CD4-positive, alpha-beta T cell (primary cell): Measurements from ENCODE around the gene BAG2. TPM values are rescaled to one million over a fixed set of nuclear protein-coding genes. Genes with fewer than 3 reads are reported as not detected.
A peak's percentile ranks its signal among the peaks of the same experiment; 100 is the strongest.

Experiments
- ATAC-seq: fragments of 200-7000 bp; cut with Tn5 transposase; one replicate; pipeline ENCODE4 v1.10.0; 2022; ENCODE audit warnings: mild to moderate bottlenecking; ENCODE audit not compliant: poor library complexity
- CTCF ChIA-PET: fragments of 350-600 bp; sonication (Branson Sonifier 250); formaldehyde crosslinking; loops from one replicate; lab custom pipeline; 2021; ENCODE audit warnings: antibody characterized with exemption, inconsistent platforms; lab: Charles Lee
- POLR2A ChIA-PET: fragments of 350-600 bp; sonication (Branson Sonifier 250); formaldehyde crosslinking; loops from one replicate; lab custom pipeline; 2021; ENCODE audit warnings: antibody characterized with exemption, inconsistent platforms; lab: Charles Lee
- DNase-seq, 14 experiments: peaks; one replicate each; pipeline ENCODE4 v3.0.0-alpha.2; 2013 to 2020; ENCODE audit warnings: mixed read lengths in 2 of 14
- H3K27ac ChIP-seq, 2 donors: one replicate each; pipeline versions ENCODE4 v1.5.1 to v1.7.0; 2013; ENCODE audit warnings: low read length in 2 of 2, low read depth in 1 of 2, mild to moderate bottlenecking in 1 of 2
- H3K27me3 ChIP-seq, 2 experiments: 1 replicate in 1 of 2; 2 replicates in 1 of 2; pipeline versions ENCODE4 v1.6.1 to v1.7.0; 2013; ENCODE audit warnings: low read length in 2 of 2, control low read depth in 1 of 2, mild to moderate bottlenecking in 1 of 2, moderate library complexity in 1 of 2; ENCODE audit not compliant: insufficient read depth in 2 of 2, control insufficient read depth in 1 of 2
- H3K36me3 ChIP-seq: one replicate; pipeline ENCODE4 v1.6.1; 2013; ENCODE audit warnings: low read length, control low read depth; ENCODE audit not compliant: insufficient read depth
- H3K4me1 ChIP-seq: one replicate; pipeline ENCODE4 v1.6.1; 2013; ENCODE audit warnings: low read length, control low read depth; ENCODE audit not compliant: insufficient read depth
- H3K4me3 ChIP-seq: one replicate; pipeline ENCODE4 v1.5.1; 2013; ENCODE audit warnings: mild to moderate bottlenecking, low read length, moderate library complexity
- H3K9me3 ChIP-seq, 2 experiments: 1 replicate in 1 of 2; 2 replicates in 1 of 2; pipeline versions ENCODE4 v1.6.1 to v1.7.0; 2013; ENCODE audit warnings: low read length in 2 of 2, mild to moderate bottlenecking in 2 of 2, control low read depth in 1 of 2, moderate library complexity in 1 of 2; ENCODE audit not compliant: control insufficient read depth in 1 of 2, insufficient read depth in 1 of 2
- H3K27ac Mint-ChIP-seq: one replicate; pipeline ENCODE4 v1.8.0; 2020; ENCODE audit warnings: mixed read lengths
- H3K27me3 Mint-ChIP-seq: one replicate; pipeline ENCODE4 v1.8.0; 2021; ENCODE audit warnings: mixed read lengths
- H3K36me3 Mint-ChIP-seq: one replicate; pipeline ENCODE4 v1.8.0; 2021; ENCODE audit warnings: low read depth, mixed read lengths
- H3K4me1 Mint-ChIP-seq: one replicate; pipeline ENCODE4 v1.8.0; 2021; ENCODE audit warnings: low read depth, mixed read lengths
- H3K4me3 Mint-ChIP-seq: one replicate; pipeline ENCODE4 v1.8.0; 2020; ENCODE audit warnings: mild to moderate bottlenecking, mixed read lengths
- H3K9me3 Mint-ChIP-seq: one replicate; pipeline ENCODE4 v1.8.0; 2020; ENCODE audit warnings: mixed read lengths
- CTCF ChIP-seq: fragments of 200-600 bp; IDR thresholded peaks from one replicate; pipeline ENCODE4 v1.8.0; 2022; ENCODE audit warnings: antibody characterized with exemption, mild to moderate bottlenecking
- intact Hi-C, 2 experiments: fragments of 100-400 bp; cut with DNase I in 1 of 2; cut with micrococcal nuclease in 1 of 2; formaldehyde crosslinking; loops; one replicate each; pipeline versions ENCODE4 v1.15.1 to v1.9.0; 2023 to 2025; cut with DNase I, micrococcal nuclease
- total RNA-seq, 174 experiments: library from RNA in 2 of 174; stranded (reverse) in 2 of 174; gene quantifications; one replicate each; pipeline ENCODE4 v1.2.3 and lab custom pipeline; 2021 to 2026

BAG2 gene
- total RNA-seq, 2 experiments from 2014 or later = 5.4 to 5.6 TPM

- POLR2A ChIA-PET = interaction anchor here (1.0 to 1.4 kb wide), 2 partner anchors 10 to 40 kb away, joined by 3 read pairs; partner anchors contain the start of genes BAG2 and RAB23
- Histone ChIP-seq H3K27ac (no peak overlapping the region), H3K4me3 (no peak overlapping the region), H3K36me3 (no peaks in the 10 kb centered on the region), H3K9me3 (no peaks in the 10 kb centered on the region), H3K27me3 (no peaks in the 10 kb centered on the region), H3K4me1 (no peaks in the 10 kb centered on the region)
- no peak overlapping the region for H3K27ac Mint-ChIP-seq
- CTCF ChIA-PET = interaction anchor here (1.2 kb wide), 1 partner anchor 16 kb away, joined by 4 read pairs; no protein-coding TSS in a partner anchor
- H3K27me3 Mint-ChIP-seq = no peaks in the 10 kb centered on the region
- H3K36me3 Mint-ChIP-seq = peaks cover 36% of the 10 kb centered on the region
- no peaks in the 10 kb centered on the region for H3K9me3 Mint-ChIP-seq
- H3K4me3 Mint-ChIP-seq = no peak overlapping the region
- ATAC-seq (no peak), DNase-seq (no peak)
- TF ChIP-seq CTCF = no peak
- intact Hi-C loops = no loop called here
- H3K4me1 Mint-ChIP-seq = peaks cover 10% of the 10 kb centered on the region
Observed at GRCh38 chr6:57182017-57182432, 9.9 kb downstream of the BAG2 start.

DNA sequence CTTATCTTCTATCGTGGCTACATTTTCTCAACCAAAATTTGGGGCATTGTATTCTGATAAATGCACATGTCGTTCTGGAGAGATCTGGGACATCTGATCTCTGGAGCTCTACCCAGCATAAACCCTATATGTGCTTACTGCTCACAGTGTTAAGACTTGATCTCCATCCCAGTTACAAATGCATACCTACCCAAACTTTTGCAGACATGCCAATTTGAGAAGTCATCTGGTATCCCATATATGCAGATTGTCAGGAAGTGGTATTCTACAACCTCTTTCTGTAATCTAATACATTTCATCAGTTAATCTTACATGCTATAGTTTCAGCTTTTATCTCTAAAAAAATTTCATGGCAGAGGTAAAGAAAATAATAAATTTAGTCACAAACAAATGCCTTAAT is 11.2 kb downstream of the BAG2 start:
- H3K27ac Mint-ChIP-seq = peak overlapping the region; percentile 18

DNA sequence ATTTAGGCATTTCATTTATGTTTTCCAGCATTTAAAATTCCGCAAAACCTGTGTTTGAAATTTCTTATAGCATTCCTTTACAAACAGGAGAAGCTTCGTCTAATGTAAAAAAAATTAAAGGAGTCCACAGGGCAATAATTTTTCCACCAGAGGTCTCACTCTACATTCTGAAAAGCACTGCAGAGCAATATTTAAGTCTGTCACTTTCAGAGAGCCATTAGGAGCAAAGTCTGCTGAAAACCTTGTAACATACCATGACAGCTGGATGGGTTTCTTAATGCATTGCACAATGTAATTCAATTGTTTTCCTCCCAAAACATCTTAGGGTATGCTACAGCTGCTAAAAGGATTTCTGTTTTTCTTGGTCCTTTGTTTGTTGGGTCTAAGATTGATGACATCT is 18.0 kb downstream of the BAG2 start:
- no peak overlapping the region for H3K4me3 ChIP-seq
- no peaks in the 10 kb centered on the region for H3K27me3 ChIP-seq
- H3K9me3 Mint-ChIP-seq = no peaks in the 10 kb centered on the region
- ChIA-PET CTCF (interaction anchor here (0.8 to 1.2 kb wide), 3 partner anchors 14 to 135 kb away, joined by 3 to 4 read pairs (median 4); no protein-coding TSS in a partner anchor), POLR2A (interaction anchor here (0.9 to 1.8 kb wide), 4 partner anchors 12 to 127 kb away, joined by 3 to 11 read pairs (median 3); partner anchors contain the start of genes BAG2 and PRIM2)
- peak; percentile 3 for TF ChIP-seq CTCF
- intact Hi-C loops = loop anchor here (1.0 to 5.0 kb wide), 2 partner anchors 126 to 127 kb away; partner anchors contain the start of gene PRIM2 (in 1 of the 2)
- no peaks in the 10 kb centered on the region for H3K27me3 Mint-ChIP-seq
- no peaks in the 10 kb centered on the region for H3K9me3 ChIP-seq
- no peaks in the 10 kb centered on the region for H3K36me3 ChIP-seq
- H3K36me3 Mint-ChIP-seq = peaks cover 10% of the 10 kb centered on the region
- no peak overlapping the region for H3K4me3 Mint-ChIP-seq
- DNase-seq = no peak
- ATAC-seq = no peak
- H3K27ac ChIP-seq = no peak overlapping the region
- H3K4me1 ChIP-seq = no peaks in the 10 kb centered on the region
- H3K27ac Mint-ChIP-seq = no peak overlapping the region
- H3K4me1 Mint-ChIP-seq = peaks cover 5% of the 10 kb centered on the region

More for the DNA sequence above, 11.2 kb downstream of the BAG2 start:
- CTCF ChIA-PET = no interaction called here
- intact Hi-C loops = no loop called here
- Histone ChIP-seq H3K27ac (no peak overlapping the region), H3K4me1 (no peaks in the 10 kb centered on the region), H3K36me3 (no peaks in the 10 kb centered on the region), H3K27me3 (no peaks in the 10 kb centered on the region), H3K9me3 (no peaks in the 10 kb centered on the region), H3K4me3 (no peak overlapping the region)
- peaks cover 5% of the 10 kb centered on the region for H3K4me1 Mint-ChIP-seq
- H3K36me3 Mint-ChIP-seq = peaks cover 36% of the 10 kb centered on the region
- no peak for TF ChIP-seq CTCF
- POLR2A ChIA-PET = no interaction called here
- no peak for DNase-seq
- no peak overlapping the region for H3K4me3 Mint-ChIP-seq
- no peaks in the 10 kb centered on the region for H3K27me3 Mint-ChIP-seq
- no peaks in the 10 kb centered on the region for H3K9me3 Mint-ChIP-seq
- ATAC-seq = no peak
